Stomach (tissue), 9 donors: ENCODE data around the gene NCAPG2. TPM values are rescaled to one million over a fixed set of nuclear protein-coding genes. Genes with fewer than 3 reads are reported as not detected.

Experiments used
- DNase-seq, 2 donors: peaks; one replicate each; pipeline versions ENCODE4 v3.0.0 to v3.0.0-alpha.2; 2013 to 2019
- H3K27ac ChIP-seq, 5 donors: fragments of 200-600 bp in 4 of 5; sonication (generic) in 4 of 5; one replicate each; pipeline ENCODE4 v1.5.1; 2013 to 2019; ENCODE audit warnings: mild to moderate bottlenecking in 1 of 5, moderate library complexity in 1 of 5
- H3K27me3 ChIP-seq, 3 donors: fragments of 200-600 bp; sonication (generic); one replicate each; pipeline ENCODE4 v1.5.1; 2017 to 2019; ENCODE audit warnings: mixed run types in 1 of 3
- H3K36me3 ChIP-seq, 4 donors: fragments of 200-600 bp; sonication (generic); 1 replicate in 3 of 4; 2 replicates in 1 of 4; pipeline ENCODE4 v1.5.1; 2016 to 2019
- H3K4me1 ChIP-seq, 4 donors: fragments of 200-600 bp; sonication (generic); one replicate each; pipeline ENCODE4 v1.5.1; 2016 to 2019
- H3K4me3 ChIP-seq, 4 donors: fragments of 200-600 bp; sonication (generic) in 3 of 4; one replicate each; pipeline ENCODE4 v1.5.1; 2016 to 2019; ENCODE audit warnings: mild to moderate bottlenecking in 1 of 4
- H3K9me3 ChIP-seq, 4 donors: fragments of 200-600 bp; sonication (generic); one replicate each; pipeline ENCODE4 v1.5.1; 2016 to 2019
- EP300 ChIP-seq: sonication (generic); formaldehyde crosslinking; IDR thresholded peaks from one replicate; pipeline ENCODE4 v1.6.1; 2017; ENCODE audit warnings: antibody characterized with exemption
- POLR2A ChIP-seq, 4 donors: fragments of 450-650 bp; IDR thresholded peaks; one replicate each; pipeline ENCODE4 v1.6.1; 2016; ENCODE audit warnings: antibody characterized with exemption in 4 of 4, control low read depth in 2 of 4, mild to moderate bottlenecking in 1 of 4, moderate library complexity in 1 of 4
- POLR2AphosphoS5 ChIP-seq, 3 donors: sonication (generic); formaldehyde crosslinking; IDR thresholded peaks; one replicate each; pipeline ENCODE4 v1.6.1; 2016; ENCODE audit warnings: antibody characterized with exemption in 3 of 3
- WGBS, 5 donors: extraction: QIAGEN DNeasy Blood & Tissue Kit in 3 of 5; methylation state at CpG; one replicate each; pipeline versions ENCODE4 v1.1.5 to v1.1.7; 2013 to 2018; 5-methylcytosine and 5-hydroxymethylcytosine counted together
- intact Hi-C: fragments of 100-400 bp; cut with DNase I; formaldehyde crosslinking; loops from one replicate; pipeline ENCODE4 v1.15.1; 2023; ENCODE audit warnings: low total_unique reads
- polyA plus RNA-seq, 3 donors: library from polyadenylated mRNA; stranded (reverse); fragments of 200-250 nt; gene quantifications; one replicate each; pipeline ENCODE4 v1.2.3, GENCODE V29; 2013
- total RNA-seq, 5 donors: library from RNA; depleted of rRNA; stranded (reverse); fragments of >200 nt; gene quantifications; one replicate each; pipeline versions ENCODE4 v1.1.0 to v1.2.3, GENCODE V29; 2014 to 2016
- TF ChIP-seq, protein P1 (sequence below), 7 experiments: fragments of 450-650 bp in 4 of 7; fragments of 200-600 bp in 3 of 7; sonication (generic) in 3 of 7; IDR thresholded peaks; one replicate each; pipeline ENCODE4 v1.5.1; 2016 to 2019; ENCODE audit warnings: antibody characterized with exemption in 7 of 7, control low read depth in 2 of 7, mild to moderate bottlenecking in 1 of 7
- donor health status: healthy with polysubstance abuse.
- donor health status: Bipolar disorder and iron deficiency.
- donor health status: healthy.

The NCAPG2 gene
- total and polyA plus RNA-seq, 8 donors, result 2.6 to 24.2 (median 8.3) TPM

DNA sequence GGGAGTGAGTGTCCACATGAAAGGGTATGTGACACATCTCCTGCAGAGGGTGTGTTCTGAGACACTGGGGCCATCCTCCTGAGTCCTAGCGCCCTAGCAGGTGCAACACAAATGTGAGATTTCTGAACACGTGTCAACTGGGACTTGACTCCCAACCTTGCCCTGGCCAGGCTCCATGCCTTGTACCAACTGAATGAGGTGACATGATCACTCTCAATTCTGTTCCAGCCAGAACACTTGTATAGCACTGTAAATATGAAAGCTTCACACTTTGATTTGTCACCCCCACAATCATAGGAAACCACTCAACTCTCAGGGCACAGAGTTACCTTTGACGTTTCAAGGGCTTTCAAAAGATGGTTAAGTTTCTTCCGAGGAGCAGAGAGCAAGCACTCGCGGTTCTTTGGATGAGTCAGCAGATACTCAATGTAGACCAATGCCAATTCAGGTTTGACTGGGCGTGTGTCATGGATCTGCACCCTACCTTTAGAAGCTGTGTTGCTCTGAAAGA, 48.6 kb downstream of the NCAPG2 start:
- WGBS, 5 donors, result 79 to 91% (median 81%) methylated on average over 7 of the region's 7 CpGs
- Histone ChIP-seq H3K9me3 (no peaks in the 10 kb centered on the region), H3K27me3 (no peaks in the 10 kb centered on the region), H3K4me3 (no peak overlapping the region), H3K4me1 (no peaks in the 10 kb centered on the region), H3K27ac (no peak overlapping the region), H3K36me3 (peaks cover 0 to 46% (median 38%) of the 10 kb centered on the region in 4 donors)
- intact Hi-C loops, result no loop called here
- TF ChIP-seq POLR2AphosphoS5 (IDR thresholded peaks at IDR 0.05), result no peak
- TF ChIP-seq, protein P1, sequence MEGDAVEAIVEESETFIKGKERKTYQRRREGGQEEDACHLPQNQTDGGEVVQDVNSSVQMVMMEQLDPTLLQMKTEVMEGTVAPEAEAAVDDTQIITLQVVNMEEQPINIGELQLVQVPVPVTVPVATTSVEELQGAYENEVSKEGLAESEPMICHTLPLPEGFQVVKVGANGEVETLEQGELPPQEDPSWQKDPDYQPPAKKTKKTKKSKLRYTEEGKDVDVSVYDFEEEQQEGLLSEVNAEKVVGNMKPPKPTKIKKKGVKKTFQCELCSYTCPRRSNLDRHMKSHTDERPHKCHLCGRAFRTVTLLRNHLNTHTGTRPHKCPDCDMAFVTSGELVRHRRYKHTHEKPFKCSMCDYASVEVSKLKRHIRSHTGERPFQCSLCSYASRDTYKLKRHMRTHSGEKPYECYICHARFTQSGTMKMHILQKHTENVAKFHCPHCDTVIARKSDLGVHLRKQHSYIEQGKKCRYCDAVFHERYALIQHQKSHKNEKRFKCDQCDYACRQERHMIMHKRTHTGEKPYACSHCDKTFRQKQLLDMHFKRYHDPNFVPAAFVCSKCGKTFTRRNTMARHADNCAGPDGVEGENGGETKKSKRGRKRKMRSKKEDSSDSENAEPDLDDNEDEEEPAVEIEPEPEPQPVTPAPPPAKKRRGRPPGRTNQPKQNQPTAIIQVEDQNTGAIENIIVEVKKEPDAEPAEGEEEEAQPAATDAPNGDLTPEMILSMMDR (IDR thresholded peaks at IDR 0.05), result no peak
- TF ChIP-seq EP300, result no peak
- no peak for TF ChIP-seq POLR2A (IDR thresholded peaks at IDR 0.05)
- DNase-seq, result no peak

DNA sequence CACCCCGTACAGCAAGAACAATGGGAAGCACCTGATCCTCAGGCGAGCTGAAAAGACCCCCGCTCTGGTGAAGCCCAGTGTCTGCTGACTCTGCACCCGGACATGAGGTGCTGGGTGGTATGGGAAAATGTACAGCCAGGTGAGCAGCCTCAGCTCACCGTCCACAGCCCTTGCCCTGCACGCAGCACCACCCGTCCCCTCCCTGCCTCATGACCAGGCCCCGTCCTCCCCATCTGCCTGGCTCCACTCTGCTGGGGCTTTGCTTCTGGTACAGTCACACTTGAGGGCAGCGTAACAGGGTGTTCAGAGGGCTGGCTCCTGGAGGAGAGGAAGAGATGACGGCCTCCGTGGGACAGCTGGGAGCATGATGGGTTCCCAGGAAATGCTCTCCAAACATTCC, 49.1 kb downstream of the NCAPG2 start:
- Histone ChIP-seq H3K4me3 (no peak overlapping the region), H3K36me3 (peaks cover 0 to 46% (median 39%) of the 10 kb centered on the region in 4 donors), H3K9me3 (no peaks in the 10 kb centered on the region), H3K27me3 (no peaks in the 10 kb centered on the region), H3K27ac (no peak overlapping the region), H3K4me1 (peaks cover 0 to 2% (median under 1%) of the 10 kb centered on the region in 4 donors)
- no peak for DNase-seq
- 89 to 99% (median 95%) methylated on average over 9 to 11 of the region's 11 CpGs for WGBS, 5 donors
- TF ChIP-seq, protein P1 (IDR thresholded peaks at IDR 0.05), result no peak
- no peak for TF ChIP-seq EP300
- no peak for TF ChIP-seq POLR2A (IDR thresholded peaks at IDR 0.05)
- no peak for TF ChIP-seq POLR2AphosphoS5 (IDR thresholded peaks at IDR 0.05)
- intact Hi-C loops, result no loop called here

DNA sequence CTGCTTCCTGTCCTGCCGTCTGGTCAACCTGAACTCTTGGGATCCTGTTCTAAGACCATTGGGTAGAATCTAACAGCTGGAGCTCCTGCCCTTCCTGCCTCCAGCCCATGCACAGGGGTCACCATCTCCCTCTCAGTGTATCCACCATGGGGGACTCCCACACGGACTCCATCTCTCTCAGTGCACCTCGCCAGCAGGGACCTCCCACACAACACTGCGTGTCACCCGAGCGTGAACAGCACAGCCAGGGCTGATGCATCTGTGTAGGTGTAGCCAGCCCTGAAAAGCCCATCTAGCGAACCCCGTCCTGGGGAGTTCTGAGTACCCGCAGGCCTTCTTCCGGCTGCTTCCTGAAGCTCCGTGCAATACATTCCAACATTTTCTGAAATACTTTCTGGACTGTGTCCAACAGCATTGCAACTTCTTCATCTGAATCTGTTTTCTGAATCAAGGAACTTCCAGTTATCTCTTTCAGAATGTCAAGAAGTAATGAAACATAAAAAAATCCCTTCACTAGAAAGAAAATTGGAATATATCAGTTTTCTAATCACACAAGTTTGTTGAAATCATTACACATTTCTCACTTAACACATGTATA, 52.5 kb downstream of the NCAPG2 start:
- no peaks in the 10 kb centered on the region for H3K27me3 ChIP-seq
- WGBS, 5 donors, result 93 to 97% (median 94%) methylated on average over 11 of the region's 11 CpGs
- TF ChIP-seq, protein P1 (IDR thresholded peaks at IDR 0.05), result no peak
- TF ChIP-seq EP300, result no peak
- no peak for TF ChIP-seq POLR2AphosphoS5 (IDR thresholded peaks at IDR 0.05)
- no peak for TF ChIP-seq POLR2A (IDR thresholded peaks at IDR 0.05)

DNA sequence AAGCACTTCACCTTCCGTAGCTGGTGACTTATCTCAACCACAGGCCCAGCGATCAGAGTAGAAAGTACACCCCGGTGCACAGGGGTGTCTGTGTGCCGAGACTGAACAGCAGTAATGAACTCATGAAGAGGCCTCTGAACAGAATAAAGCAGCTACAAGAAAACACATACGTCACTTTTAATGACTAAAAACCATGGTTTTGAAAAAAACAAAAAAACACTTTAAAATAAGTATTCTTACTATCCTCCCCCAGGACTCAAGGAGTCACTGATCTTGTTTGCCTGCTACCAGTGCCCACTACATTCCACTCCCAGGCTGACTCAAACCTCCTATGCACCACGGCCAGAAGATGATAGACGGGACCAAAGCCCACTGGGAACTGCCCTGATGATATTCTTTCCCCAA, 53.8 kb downstream of the NCAPG2 start:
- peaks cover 0 to 42% (median 31%) of the 10 kb centered on the region in 4 donors for H3K36me3 ChIP-seq
- no peaks in the 10 kb centered on the region for H3K27me3 ChIP-seq
- H3K27ac ChIP-seq, result no peak overlapping the region
- H3K4me3 ChIP-seq, result no peak overlapping the region
- peak in 1 of 2 donors; percentile 21 for DNase-seq
- no peaks in the 10 kb centered on the region for H3K9me3 ChIP-seq
- WGBS, 5 donors, result 44 to 69% (median 59%) methylated on average over 7 of the region's 7 CpGs
- H3K4me1 ChIP-seq, result peaks cover 3 to 24% (median 12%) of the 10 kb centered on the region in 4 donors
- intact Hi-C loops, result no loop called here
- no peak for TF ChIP-seq EP300
- TF ChIP-seq POLR2AphosphoS5 (IDR thresholded peaks at IDR 0.05), result no peak
- TF ChIP-seq, protein P1 (IDR thresholded peaks at IDR 0.05), result no peak
- TF ChIP-seq POLR2A (IDR thresholded peaks at IDR 0.05), result no peak

More for the DNA sequence above, 52.5 kb downstream of the NCAPG2 start:
- Histone ChIP-seq H3K4me1 (peaks cover 3 to 22% (median 12%) of the 10 kb centered on the region in 4 donors), H3K27ac (no peak overlapping the region), H3K4me3 (no peak overlapping the region), H3K36me3 (peaks cover 0 to 45% (median 40%) of the 10 kb centered on the region in 4 donors), H3K9me3 (no peaks in the 10 kb centered on the region)
- intact Hi-C loops, result no loop called here
- DNase-seq, result no peak
